ENCODE results near the gene DENND1B.

DNA sequence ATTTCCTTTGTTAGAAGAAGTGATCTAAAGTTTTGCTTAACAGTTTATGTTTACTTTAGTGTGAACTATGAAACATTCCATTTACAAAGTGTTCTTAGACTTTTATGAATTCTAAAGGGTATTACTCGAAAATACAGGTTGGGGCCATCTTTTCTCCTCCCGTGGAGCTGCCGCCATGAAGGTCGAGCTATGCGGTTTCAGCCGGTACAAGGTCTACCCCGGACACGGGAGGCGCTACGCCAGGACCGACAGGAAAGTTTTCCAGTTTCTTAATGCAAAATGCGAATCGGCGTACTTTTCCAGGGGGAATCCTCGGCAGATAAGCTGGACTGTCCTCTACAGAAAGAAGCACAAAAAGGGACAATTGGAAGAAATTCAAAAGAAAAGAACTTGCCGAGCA, 39.8 kb downstream of the DENND1B start:
- TF ChIP-seq, protein P1, sequence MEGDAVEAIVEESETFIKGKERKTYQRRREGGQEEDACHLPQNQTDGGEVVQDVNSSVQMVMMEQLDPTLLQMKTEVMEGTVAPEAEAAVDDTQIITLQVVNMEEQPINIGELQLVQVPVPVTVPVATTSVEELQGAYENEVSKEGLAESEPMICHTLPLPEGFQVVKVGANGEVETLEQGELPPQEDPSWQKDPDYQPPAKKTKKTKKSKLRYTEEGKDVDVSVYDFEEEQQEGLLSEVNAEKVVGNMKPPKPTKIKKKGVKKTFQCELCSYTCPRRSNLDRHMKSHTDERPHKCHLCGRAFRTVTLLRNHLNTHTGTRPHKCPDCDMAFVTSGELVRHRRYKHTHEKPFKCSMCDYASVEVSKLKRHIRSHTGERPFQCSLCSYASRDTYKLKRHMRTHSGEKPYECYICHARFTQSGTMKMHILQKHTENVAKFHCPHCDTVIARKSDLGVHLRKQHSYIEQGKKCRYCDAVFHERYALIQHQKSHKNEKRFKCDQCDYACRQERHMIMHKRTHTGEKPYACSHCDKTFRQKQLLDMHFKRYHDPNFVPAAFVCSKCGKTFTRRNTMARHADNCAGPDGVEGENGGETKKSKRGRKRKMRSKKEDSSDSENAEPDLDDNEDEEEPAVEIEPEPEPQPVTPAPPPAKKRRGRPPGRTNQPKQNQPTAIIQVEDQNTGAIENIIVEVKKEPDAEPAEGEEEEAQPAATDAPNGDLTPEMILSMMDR (IDR thresholded peaks at IDR 0.05; ENCODE audit: control extremely low read depth in 1 of 3, insufficient read depth in 1 of 3, low read depth in 1 of 3, low read length in 3 of 3): no peak
- no peak for TF ChIP-seq GTF2F1 (IDR thresholded peaks at IDR 0.05; ENCODE audit: borderline replicate concordance, low read depth, low read length)

Data from H1 (cell line).